HG02798 (cell line): ENCODE results near the gene NRROS.
"Not testable (repeated sequence)": the region's sequence is repeated elsewhere in the genome, so short reads cannot be mapped to it uniquely, and the experiment has no call there.

Experiments
- ATAC-seq: cut with Tn5 transposase; IDR thresholded peaks from one replicate; pipeline ENCODE4 v1.9.1; 2021; ENCODE audit warnings: mild to moderate bottlenecking; ENCODE audit not compliant: unreplicated experiment, poor library complexity

NRROS gene

DNA sequence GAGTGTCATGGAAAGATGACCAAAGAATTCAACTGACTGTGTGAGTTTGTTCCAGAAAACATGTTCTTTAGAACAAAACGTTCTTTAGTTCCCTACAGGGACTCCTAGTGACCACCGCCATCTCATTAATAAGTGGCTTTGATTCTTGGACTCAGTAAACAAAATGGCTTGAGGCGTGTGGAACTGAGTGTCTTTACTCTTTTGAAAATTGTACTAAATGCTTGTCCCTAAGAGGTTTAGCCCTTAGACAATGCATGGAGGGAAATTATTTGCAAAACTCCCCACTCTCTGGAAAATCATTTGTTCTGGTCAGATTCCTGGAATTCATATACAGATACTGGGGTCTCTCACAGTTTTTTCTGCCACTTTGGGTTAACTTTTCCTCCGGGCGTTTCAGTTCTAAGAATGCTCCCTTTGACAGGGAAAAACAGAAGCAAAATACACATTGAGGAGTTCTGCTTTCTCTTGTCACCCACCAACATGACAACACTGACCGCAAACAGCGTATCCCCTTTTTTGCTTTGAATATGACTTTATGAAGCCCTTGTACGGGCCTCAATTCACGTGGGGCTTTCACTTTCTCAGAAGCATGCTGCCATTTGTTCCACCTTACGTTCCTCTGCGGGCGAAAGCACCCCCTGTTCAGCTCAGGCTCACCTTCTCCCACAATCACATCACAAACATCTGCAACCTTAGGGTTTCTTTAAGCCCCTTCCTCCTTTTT lies 15.3 kb upstream of the NRROS start:
- no peak for ATAC-seq

DNA sequence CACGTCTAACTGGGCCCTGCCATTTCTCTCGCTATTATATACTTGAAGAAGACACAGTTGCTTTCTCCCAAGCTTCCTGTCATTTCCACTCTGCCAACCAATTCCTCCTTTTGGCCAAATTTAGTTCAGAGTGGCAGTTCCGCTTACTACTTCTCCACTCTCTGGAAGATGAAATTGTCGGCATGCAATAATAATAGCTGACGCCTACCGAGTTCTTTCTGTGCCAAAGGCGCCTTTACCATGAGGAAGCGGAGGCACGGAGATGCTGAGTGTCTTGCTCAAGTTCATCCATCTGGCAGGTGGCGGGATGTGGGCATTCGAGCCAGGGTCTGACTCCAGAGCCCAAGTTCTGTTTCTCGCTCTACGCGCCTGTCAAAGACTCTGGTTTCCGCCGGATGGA lies 14.6 kb upstream of the NRROS start:
- no peak for ATAC-seq

DNA sequence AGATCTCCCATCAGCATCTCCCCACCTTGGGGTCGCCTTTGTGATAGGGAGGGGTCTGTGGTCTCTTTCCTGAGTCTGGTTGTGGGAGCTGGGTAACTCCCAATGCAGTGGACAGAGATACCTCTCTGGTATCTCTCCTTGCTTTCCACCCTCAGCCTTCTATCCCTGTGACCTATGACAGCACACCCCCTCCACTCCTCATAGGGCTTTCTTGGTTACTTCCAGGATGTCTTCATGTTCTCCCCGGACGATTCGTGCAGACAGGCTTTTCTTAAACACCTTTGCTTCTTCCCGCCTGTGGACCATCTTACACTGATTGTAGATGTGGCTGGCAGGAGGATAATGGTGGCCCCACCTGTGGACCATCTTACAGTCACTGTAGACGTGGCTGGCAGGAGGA lies 14.2 kb upstream of the NRROS start:
- ATAC-seq: no peak

DNA sequence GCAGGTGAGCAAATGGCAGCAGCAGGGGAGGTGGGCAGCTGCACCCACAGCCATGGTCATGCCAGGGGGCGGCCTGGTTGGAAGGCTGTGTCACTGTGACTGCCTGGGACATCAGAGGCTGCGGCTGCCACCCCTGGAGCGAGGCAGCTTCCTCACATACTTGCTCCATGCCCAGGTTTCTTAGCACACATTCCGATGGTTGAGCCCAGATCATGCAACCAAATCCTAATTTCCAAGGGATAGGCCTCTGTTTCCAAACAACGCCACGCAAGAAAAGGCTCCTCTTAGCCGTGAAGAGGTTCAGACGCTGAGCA lies 11.6 kb upstream of the NRROS start:
- no peak for ATAC-seq

DNA sequence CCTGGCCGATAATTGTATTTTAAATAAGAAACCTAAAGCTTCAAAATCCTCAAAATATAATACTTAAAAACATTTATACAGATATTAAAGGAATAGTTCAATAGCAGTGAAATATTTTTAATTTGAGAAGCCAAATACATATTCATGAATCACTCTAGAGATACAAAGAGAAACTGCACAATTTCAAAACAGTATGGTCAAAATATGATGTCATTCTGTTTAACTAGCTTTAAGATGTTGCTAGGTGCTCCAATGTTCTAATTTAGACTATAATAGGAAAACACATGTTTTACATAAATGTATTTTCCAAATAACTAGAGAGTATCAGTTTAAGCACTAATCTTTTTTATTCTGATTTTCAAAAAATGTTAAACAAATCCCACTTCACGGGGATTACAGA lies 10.3 kb upstream of the NRROS start:
- ATAC-seq: no peak

DNA sequence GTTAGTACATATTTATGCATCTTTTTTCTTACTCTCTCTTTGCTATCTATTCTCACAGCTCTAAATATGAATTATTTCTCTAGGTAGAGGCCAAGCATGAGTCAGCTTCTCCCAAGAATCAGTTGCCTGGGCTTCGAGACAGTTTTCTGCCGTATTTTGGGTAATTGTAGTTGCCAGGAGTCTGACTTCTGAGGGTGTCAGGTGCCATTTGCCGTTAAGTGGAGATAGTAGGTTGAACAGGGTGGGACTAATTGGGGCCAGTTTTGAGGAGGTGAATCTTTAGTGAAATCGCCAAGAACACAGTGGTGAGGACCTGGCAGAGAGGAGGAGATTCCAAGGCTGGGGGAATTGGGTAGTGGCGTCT lies 7.8 kb upstream of the NRROS start:
- ATAC-seq: no peak

DNA sequence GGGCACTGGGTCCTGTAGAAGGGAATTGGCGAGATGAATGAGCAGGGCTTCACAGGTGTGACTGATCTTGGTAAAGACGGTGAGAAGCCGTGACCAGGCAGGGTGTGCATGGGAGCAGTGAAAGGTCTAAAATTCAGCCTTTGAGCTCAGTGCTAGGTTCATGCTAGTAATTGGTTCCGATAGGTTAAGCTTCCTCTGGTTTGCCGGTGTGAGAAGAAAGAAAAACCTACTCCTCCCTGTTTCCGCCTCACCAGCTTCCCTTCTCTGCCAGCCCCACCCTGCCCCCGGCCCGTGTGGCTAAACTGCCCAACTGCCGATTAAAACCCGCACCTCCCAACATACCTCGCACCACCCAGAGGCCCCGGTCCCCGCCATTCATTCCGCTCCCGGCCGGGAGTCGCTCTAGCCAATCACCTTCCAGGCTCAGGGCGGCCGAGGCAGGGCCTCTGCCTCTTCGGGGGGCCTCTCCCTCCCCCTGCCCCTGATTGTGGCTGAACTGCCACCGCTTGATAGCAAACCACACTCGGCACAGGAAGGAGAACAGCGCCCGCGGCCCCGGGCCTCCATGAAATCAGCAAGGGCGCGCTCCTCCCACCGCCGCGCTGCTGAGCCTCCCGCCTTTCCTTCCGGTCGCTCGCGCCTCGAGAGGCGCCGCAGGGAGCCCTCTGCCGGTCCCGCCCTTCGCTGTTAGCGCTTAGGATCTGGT lies 7.3 kb upstream of the NRROS start:
- ATAC-seq: peak; percentile 88

DNA sequence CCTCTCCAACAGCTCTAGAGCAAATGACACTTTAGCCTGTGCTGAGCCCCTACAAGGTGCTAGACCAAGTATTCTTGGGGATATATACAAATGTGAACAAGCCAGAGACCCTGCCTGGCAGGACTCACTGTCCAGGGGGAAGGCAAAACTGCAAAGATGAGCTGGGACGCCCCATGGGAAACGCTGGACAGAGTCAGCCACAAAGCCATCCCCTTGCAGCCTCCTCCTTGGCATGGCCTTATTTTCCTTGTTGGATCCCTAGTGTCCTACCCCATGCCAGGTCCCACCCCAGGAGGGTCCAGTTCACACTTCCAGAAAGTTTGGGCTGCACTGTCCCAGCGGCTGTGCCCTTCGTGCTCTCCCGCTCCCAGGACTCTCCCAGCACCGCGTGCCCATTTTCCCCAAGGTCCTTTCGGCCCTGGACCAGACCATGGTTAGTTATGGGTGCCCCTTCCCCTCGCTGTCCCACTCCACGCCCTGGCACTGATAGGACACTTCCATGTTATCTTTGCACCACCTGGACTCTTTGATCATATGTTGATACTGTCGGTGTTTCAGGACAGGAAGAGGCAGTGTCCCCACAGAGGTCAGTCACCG lies 5.8 kb upstream of the NRROS start:
- no peak for ATAC-seq

DNA sequence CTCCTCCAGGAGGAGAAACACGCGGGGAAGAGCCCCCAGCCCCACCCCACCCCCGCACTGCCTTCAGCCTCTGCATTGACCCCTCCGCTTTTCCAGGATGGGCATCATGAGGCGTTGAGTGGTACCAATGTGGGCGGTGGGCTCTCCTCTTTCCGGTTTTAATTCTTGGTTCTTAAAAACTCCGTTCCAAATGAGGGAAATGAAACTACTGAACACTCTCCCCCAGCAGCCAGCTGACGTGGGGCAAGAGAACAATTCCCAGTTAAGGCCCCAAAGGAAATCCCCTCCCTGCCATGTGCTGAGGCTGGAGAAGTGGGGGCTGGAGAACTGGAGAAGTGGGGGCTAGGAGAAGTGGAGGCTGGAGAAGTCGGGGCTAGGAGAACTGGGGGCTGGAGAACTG lies 5.3 kb upstream of the NRROS start:
- ATAC-seq: no peak

DNA sequence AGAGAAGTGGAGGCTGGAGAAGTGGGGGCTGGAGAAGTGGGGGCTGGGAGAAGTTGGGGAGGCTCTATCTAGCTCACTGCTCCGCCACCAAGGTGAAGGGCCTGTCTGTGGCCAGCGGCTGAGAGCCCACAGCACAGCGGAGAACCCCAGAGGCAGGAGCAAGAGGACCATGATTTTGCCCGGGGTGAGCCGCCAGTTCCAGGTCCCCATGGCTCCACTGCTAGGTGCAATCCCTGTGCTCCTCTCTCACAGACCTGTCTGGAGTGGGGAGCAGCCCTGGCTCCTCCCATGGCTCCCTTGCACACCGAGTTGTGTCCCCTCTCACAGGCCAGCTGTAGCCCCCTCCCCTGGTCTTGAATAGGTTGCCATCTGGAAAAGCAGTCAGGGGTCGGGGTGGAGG lies 4.7 kb upstream of the NRROS start:
- no peak for ATAC-seq

DNA sequence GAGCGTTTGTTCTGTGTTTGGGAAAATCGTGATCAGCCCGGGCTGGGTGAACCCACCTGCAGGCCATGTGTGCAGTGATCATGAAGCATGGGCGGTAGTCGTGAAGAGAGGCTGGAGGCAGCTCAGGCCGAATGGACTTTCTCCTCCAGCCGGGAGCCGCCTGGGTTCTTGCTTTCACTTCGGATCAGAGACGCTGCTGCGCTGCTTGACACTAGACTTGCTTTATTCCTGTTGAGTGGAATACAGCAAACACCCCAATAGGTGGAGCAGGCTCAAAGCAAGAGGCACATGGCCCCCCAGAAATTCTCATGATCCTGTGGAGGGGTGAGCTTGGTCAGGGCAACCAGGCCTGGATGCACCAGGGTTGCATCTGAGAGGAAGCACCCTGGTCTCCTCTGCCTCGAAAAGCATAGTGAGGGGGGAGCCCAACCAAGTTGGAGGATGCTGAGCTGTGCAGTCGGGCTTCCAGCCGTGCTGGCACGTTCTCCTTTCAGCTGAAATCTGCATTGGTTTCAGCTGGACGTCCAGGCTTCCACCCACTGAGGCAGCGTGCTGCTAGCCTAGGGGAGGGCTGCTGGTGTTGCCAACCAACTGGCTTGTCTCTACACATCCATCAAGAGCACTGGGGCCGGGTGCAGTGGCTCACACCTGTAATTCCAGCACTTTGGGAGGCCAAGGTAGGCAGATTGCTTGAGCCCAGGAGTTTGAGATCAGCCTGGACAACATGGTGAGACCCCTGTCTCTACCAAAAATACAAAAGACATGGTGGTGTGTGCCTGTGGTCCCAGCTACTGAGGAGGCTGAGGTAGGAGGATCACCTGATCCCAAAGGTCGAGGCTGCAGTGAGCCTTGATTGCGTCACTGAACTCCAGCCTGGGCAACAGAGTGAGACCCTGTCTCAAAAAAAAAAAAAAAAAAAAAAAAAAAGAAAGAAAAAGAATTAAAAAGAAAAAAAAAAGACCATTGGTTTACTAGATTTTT lies 2.8 kb upstream of the NRROS start:
- ATAC-seq: no peak

DNA sequence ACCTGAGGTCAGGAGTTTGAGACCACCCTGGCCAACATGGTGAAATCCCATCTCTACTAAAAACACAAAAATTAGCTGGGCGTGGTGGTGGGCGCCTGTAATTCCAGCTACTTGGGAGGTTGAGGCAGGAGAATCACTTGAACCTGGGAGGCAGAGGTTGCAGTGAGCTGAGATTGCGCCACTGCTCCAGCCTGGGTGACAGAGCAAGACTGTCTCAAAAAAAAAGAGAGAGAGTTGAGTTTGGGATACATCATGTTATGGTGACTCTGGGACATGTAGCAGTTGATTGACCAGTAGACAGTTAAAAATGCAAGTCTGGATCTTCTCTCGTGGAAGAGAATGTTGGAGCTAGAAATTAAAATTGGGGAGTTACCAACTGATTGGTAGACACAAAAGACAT lies 1.6 kb upstream of the NRROS start:
- not testable (repeated sequence) for ATAC-seq

DNA sequence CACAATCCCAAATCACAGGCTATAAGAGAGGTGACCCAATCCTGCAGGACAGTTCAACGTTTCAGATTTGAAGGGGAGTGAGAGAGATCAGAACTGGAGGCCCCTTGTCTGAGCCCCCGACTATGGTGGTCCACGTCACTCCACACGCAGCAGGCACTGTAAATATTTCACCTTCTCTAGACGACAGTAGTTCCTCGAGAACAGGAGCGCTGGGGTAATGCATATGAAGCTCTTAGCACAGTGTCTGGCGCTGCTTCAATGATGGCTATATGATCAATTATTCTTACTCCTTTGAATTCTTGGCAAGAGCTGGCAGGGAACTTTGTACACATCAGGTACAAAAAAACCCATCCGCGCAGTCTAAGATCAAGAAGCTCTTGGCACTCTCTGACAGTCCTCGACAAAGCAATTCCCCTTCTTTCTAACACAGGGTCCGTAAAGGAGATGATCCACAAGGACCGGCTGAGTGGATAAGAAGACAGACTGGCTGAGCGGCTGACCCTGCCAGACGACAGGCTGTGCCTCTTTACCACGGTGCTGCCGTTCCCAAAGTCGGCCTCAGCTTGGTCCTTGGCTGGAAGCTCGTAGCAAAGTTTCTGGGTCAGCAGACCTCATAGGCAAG lies 522 bp upstream of the NRROS start:
- ATAC-seq: no peak

DNA sequence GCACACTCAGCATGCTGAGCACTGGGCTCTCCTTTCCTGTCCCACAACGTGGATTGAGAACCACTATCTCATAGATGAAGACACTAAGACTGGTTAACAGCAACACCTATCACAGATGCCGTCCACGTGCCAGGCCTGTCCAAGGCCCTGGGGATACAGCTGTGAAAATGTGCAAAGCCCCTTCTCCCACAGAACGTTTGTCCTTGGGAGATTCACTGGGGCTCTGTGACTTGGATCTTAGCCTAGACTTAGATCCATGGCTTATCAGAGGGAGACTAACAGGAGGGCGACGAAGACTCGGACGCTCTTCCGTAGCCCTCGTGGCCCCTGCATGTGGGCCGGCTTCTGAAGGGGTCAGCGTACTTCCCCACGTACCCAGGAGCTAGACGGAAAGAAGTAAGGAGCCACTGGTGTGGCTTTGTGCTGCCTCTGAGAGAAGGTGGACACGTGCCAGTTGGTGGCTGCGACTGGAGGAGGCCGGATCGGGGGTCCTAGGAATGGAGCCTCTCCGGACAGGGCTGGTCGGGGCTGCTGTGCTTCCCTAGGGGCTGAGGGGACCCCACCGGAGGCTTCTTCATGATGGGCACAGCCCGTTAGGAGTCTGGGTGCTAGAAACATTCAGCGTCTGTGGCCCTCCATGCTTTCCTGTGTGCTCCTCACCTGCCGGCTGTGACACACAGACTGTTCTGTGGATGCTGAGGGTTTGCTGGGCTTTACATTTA lies 964 bp downstream of the NRROS start:
- ATAC-seq: no peak

DNA sequence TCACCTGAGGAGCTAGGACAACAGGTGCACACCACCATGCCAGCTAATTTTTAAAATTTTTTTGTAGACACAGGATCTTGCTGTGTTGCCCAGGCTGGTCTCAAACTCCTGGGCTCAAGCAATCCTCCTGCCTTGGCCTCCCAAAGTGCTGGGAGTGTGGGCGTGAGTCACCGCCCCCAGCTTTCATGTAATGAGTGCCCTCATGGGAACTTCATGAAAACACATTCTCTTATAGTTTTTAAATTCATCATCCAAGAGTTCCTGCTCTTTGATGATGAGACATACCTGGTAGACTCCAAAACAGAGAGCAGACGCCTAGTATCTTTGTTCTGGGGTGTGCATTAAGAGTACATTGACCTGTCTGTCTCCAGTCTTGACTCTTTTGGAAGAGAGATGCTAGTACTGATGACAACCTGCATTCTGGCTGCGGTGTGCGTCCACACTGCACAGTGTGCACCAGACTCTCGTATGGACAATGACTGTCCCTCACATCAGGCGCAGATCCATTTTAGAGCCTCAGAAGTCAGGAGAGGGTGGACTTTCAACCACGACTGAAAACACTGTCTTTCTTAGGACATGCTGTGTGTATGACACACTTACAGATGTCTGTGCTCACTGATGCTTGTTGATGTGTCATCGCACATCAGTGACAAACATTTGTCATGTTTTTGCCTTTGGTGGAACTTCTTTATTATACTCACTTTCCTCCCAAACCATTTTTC lies 2.0 kb downstream of the NRROS start:
- ATAC-seq: no peak

DNA sequence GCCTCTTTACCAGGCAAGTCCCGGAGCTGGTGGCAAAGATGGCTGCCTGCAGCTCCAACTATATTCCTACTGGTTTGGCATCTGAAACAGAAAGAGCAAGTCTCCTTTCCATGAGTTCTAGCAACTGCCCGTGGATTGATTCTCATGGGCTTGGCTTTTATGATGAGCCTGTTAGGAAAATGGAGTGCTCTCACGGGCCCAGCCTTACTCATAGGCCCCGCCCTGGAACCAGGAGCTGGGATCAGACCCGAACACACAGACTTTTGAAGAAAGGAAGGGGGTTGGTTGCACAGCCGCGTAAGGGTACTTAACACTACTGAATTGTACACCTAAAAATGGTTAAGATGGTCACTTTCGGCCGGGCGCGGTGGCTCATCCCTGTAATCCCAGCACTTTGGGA lies 2.9 kb downstream of the NRROS start:
- ATAC-seq: no peak

DNA sequence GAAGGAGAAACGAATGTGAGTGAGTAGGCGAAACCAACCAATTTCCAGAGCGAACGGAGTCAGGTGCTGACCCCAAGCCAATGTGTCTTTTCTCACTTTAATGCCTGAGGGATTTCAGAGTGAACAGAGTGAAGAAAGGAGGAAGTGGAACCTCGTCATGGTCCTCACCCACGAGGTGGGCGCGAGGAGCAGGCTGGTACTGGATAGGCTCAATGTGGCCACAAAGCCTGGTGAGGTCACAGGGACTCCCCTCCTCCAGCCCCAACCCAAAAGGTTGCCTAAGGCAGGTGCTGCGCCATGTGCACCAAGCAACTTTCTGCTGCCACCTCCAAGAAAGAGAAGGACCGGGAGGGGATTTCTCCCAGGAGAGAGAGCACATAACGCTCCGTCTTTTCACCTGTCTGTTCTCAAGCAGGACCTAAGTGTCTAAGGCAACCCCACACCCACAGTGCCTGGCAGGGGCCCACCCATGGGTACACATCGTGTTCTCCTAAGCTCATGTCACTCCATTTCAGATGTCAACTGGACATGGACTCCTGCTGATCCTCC lies 3.8 kb downstream of the NRROS start:
- peak; percentile 77 for ATAC-seq

DNA sequence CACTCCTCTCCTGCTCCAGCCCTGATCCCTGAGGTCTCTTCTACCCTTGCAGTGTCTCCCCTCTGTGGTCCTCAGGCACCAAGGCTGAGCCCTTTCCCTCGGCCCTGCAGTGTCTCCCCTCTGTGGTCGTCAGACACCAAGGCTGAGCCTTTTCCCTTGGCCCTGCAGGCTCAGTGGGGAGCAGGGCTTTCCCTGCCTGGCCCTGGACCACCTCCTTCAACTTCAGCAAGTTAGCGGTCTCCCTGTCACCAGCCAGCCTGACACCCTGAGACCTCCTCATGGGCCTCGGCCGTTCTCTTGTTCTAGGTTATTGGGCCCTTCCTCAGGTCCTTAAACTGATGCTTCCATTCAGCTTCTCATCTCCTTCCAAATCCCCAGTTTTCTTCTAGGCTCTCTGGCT lies 4.3 kb downstream of the NRROS start:
- no peak for ATAC-seq

DNA sequence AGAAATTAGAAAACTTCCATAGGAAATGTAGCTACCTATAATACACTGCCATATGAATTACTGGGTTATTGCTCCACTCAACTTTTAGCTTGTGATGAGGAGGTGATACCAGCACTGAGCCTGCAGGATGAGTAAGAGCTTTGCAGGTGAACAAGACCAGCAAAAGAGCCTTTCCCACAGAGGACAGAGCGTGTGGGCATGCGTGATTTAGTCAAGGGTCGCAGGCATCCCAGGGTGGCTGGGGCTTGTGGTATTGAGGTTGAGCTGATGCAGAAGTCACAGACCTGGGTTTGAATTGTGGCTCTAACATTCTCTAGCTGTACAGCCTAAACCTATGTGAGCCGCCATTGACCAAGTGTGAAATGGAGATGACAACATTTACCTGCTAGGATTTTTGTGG lies 5.6 kb downstream of the NRROS start:
- ATAC-seq: no peak
